Calu3 (cell line): ENCODE data around the gene SH3BP5. TPM values are rescaled to one million over a fixed set of nuclear protein-coding genes. Genes with fewer than 3 reads are reported as not detected.

ENCODE experiments used
- BruUV-seq: library from RNA; stranded (reverse); fragments of 400-500 nt; replicated peaks from 2 replicates; lab custom pipeline; 2021; lab: Mats Ljungman, UMichigan
- CTCF ChIA-PET: fragments of 300-600 bp; sonication (Branson Sonifier 250); formaldehyde crosslinking; loops from one replicate; lab custom pipeline; 2022; ENCODE audit warnings: antibody characterized with exemption; lab: Charles Lee
- DNase-seq: peaks from one replicate; pipeline ENCODE4 v3.0.0; 2022
- H3K27ac Mint-ChIP-seq: one replicate; pipeline ENCODE4 v1.8.0; 2022; ENCODE audit warnings: mixed read lengths; ENCODE audit not compliant: unreplicated experiment
- H3K27me3 Mint-ChIP-seq: one replicate; pipeline ENCODE4 v1.8.0; 2022; ENCODE audit warnings: mixed read lengths; ENCODE audit not compliant: unreplicated experiment
- H3K36me3 Mint-ChIP-seq: one replicate; pipeline ENCODE4 v1.8.0; 2022; ENCODE audit warnings: mild to moderate bottlenecking, moderate library complexity, mixed read lengths; ENCODE audit not compliant: insufficient read depth, unreplicated experiment
- H3K4me1 Mint-ChIP-seq: one replicate; pipeline ENCODE4 v1.8.0; 2022; ENCODE audit warnings: mild to moderate bottlenecking, low read depth, mixed read lengths; ENCODE audit not compliant: unreplicated experiment
- H3K4me3 Mint-ChIP-seq: one replicate; pipeline ENCODE4 v1.8.0; 2022; ENCODE audit warnings: mild to moderate bottlenecking, low read depth, moderate library complexity, mixed read lengths; ENCODE audit not compliant: unreplicated experiment
- H3K9me3 Mint-ChIP-seq: one replicate; pipeline ENCODE4 v1.8.0; 2022; ENCODE audit warnings: low read depth, mixed read lengths; ENCODE audit not compliant: unreplicated experiment
- intact Hi-C: fragments of 100-400 bp; cut with micrococcal nuclease; formaldehyde crosslinking; loops from one replicate; pipeline ENCODE4 v1.10.0; 2022; ENCODE audit not compliant: unreplicated experiment
- total RNA-seq: library from RNA; stranded (reverse); gene quantifications from 2 replicates; pipeline ENCODE4 v1.2.3, GENCODE V29; 2022
- TF ChIP-seq, protein P1 (sequence below): fragments of 200-600 bp; IDR thresholded peaks from one replicate; pipeline ENCODE4 v1.8.0; 2022; ENCODE audit warnings: antibody characterized with exemption; ENCODE audit not compliant: unreplicated experiment

SH3BP5 gene
- total RNA-seq, 1 experiment from 2014 or later = 4.0 TPM

DNA sequence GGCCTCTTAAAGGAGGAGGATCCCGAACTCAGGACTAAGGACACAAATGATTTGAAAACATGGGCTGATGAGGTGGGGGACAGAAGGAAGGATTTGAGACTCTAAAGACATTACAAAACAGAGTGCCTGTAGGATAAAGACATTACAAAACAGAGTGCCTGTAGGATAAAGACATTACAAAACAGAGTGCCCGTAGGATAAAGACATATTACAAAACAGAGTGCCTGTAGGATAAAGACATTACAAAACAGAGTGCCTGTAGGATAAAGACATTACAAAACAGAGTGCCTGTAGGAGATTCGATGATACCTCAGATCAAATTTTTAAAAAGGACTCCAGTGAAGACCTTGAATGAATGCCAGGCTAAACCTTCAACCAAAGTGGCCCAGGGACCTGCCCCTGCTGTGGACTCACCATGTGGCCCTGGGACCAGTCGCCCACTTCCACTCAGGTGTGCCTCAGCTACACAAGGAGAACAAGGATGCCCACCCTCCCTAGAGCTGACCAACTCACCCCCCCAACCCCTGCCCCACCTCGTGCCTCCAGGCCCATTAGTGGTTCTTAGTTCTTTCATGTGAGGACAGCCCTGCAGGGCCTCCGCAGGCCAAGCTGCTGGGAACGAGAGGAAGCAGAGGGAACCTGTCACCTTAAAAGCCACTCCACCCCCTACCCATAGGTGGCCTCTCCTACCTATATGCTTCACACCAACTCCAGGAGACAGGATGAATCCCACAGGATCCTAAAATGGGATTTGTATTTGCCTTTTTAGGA lies 59.8 kb downstream of the SH3BP5 start:
- no peak overlapping the region for H3K4me3 Mint-ChIP-seq
- no peaks in the 10 kb centered on the region for H3K9me3 Mint-ChIP-seq
- intact Hi-C loops = no loop called here
- H3K36me3 Mint-ChIP-seq = no peaks in the 10 kb centered on the region
- H3K27ac Mint-ChIP-seq = no peak overlapping the region
- no peak for DNase-seq
- TF ChIP-seq, protein P1, sequence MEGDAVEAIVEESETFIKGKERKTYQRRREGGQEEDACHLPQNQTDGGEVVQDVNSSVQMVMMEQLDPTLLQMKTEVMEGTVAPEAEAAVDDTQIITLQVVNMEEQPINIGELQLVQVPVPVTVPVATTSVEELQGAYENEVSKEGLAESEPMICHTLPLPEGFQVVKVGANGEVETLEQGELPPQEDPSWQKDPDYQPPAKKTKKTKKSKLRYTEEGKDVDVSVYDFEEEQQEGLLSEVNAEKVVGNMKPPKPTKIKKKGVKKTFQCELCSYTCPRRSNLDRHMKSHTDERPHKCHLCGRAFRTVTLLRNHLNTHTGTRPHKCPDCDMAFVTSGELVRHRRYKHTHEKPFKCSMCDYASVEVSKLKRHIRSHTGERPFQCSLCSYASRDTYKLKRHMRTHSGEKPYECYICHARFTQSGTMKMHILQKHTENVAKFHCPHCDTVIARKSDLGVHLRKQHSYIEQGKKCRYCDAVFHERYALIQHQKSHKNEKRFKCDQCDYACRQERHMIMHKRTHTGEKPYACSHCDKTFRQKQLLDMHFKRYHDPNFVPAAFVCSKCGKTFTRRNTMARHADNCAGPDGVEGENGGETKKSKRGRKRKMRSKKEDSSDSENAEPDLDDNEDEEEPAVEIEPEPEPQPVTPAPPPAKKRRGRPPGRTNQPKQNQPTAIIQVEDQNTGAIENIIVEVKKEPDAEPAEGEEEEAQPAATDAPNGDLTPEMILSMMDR = no peak
- no peaks in the 10 kb centered on the region for H3K27me3 Mint-ChIP-seq
- CTCF ChIA-PET = no interaction called here
- BruUV-seq = no TSS peak
- H3K4me1 Mint-ChIP-seq = peaks cover 9% of the 10 kb centered on the region

DNA sequence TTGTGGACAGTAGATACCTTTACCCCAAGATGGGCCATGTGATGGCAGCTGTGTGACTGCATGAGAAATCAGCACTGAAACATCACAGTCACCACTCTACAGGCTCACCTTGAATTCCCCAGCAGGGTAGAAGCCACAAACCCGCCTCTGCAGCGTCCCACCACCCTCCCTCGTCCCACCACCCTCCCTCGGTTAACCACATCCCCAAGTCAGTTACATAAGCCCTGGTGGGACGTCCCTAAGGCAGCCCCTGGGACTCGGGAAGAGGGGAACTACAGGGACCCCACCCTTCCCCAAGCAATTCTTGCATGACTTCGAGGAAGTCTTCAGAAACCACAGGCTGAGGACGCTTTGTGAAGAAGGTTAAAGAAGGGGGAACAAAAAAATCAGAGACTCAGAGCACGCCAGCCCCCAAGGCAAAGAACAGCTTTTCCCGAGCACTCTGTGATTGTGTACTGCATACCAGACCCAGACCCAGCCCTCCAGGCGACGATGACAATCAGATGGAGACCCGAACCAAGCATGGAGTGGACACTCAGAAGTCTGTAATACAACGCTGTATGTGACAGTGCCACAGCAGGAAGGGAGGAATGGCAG lies 60.5 kb downstream of the SH3BP5 start:
- Mint-ChIP-seq H3K36me3 (no peaks in the 10 kb centered on the region), H3K27ac (no peak overlapping the region), H3K4me3 (no peak overlapping the region), H3K4me1 (peaks cover 9% of the 10 kb centered on the region), H3K27me3 (no peaks in the 10 kb centered on the region), H3K9me3 (no peaks in the 10 kb centered on the region)
- no TSS peak for BruUV-seq
- no peak for DNase-seq
- intact Hi-C loops = no loop called here
- TF ChIP-seq, protein P1 = no peak
- CTCF ChIA-PET = no interaction called here

DNA sequence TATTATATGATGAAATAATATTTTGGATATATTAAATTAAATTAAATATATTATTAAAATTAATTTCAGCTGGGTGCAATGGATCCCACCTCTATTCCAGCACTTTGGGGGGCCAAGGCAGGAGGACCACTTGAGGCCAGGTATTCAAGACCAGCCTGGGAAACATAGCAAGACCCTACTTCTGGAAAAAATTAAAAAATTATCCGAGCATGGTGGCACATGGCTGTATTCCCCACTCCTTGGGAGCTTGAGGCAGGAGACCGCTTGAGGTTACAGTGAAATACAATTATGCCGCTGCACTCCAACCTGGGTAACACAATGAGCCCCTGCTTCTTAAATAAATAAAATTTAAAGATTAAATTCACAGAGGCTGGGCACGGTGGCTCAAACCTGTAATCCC lies 61.4 kb downstream of the SH3BP5 start:
- Mint-ChIP-seq H3K4me1 (peaks cover 9% of the 10 kb centered on the region), H3K27ac (no peak overlapping the region), H3K36me3 (no peaks in the 10 kb centered on the region), H3K9me3 (no peaks in the 10 kb centered on the region), H3K27me3 (no peaks in the 10 kb centered on the region), H3K4me3 (no peak overlapping the region)
- DNase-seq = no peak
- intact Hi-C loops = no loop called here
- CTCF ChIA-PET = no interaction called here
- TF ChIP-seq, protein P1 = no peak
- BruUV-seq = no TSS peak

DNA sequence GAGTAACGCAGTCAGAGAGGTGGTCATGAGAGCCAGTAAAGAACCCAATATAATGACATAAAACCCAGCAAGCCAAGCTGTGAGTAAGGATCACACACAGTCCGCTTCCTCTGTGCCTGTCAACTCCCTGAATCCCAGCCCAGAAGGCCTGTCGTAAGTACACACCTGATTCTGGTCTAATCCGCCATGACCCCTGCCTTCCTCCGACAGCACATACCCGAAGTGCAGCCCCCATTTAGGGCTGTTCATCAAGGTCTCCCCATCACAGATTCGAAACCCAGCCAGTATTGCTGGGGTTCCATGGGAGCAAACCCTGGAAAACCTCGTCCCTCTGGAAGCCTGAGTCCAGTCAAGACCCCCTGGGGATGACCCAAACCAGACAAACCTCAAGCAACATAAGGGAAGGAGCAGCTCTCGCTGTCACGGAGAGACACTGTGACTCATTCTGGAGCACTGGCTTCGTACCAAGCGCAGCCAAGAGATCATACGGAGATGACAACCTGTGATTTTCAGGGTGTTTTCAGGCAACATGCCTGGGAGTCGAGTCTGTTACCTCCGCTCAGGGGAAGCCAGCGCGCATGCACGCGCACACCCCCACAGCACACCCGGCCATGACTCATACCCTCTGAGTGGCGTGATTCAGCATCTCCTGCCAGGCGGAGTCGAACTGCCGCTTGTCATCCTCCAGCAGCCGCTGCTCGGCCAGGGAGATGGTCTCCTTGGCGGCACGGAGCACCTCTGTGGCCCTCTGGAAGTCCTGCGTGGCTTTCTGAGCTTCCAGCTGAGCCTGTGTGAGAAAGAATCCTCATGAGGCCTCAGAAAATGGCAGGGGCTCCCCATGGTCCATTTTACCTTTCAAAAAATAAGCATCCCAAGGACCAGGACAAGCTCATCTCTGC lies 63.0 kb downstream of the SH3BP5 start:
- H3K36me3 Mint-ChIP-seq = no peaks in the 10 kb centered on the region
- BruUV-seq = no TSS peak
- TF ChIP-seq, protein P1 = no peak
- H3K4me1 Mint-ChIP-seq = peaks cover 9% of the 10 kb centered on the region
- intact Hi-C loops = loop anchor here (2.0 kb wide), 2 partner anchors 63 to 135 kb away; partner anchors contain the start of gene SH3BP5
- CTCF ChIA-PET = interaction anchor here (4.0 to 4.5 kb wide), 2 partner anchors 63 to 136 kb away, joined by 16 to 43 read pairs; partner anchors contain the start of gene SH3BP5
- no peak overlapping the region for H3K4me3 Mint-ChIP-seq
- peak overlapping the region; percentile 73 for H3K27ac Mint-ChIP-seq
- no peaks in the 10 kb centered on the region for H3K27me3 Mint-ChIP-seq
- peak; percentile 88 for DNase-seq
- H3K9me3 Mint-ChIP-seq = no peaks in the 10 kb centered on the region
